IPS-15b (cell line): Measurements from ENCODE around the gene ARHGAP26.

Source experiments
- H3K27me3 ChIP-seq: one replicate; pipeline ENCODE4 v1.6.1; 2013; ENCODE audit warnings: low read length; ENCODE audit not compliant: control insufficient read depth, insufficient read depth
- H3K36me3 ChIP-seq: one replicate; pipeline ENCODE4 v1.6.1; 2013; ENCODE audit warnings: low read length; ENCODE audit not compliant: control insufficient read depth, insufficient read depth
- H3K4me1 ChIP-seq: one replicate; pipeline ENCODE4 v1.6.1; 2013; ENCODE audit warnings: mild to moderate bottlenecking, low read length; ENCODE audit not compliant: control insufficient read depth, insufficient read depth
- H3K4me3 ChIP-seq: one replicate; pipeline ENCODE4 v1.5.1; 2013; ENCODE audit warnings: low read depth, low read length
- H3K9ac ChIP-seq: one replicate; pipeline ENCODE4 v1.6.1; 2013; ENCODE audit warnings: low read depth, mild to moderate bottlenecking, low read length
- H3K9me3 ChIP-seq: one replicate; pipeline ENCODE4 v1.6.1; 2013; ENCODE audit warnings: mild to moderate bottlenecking, low read length; ENCODE audit not compliant: control insufficient read depth, insufficient read depth

Gene ARHGAP26

GRCh38 chr5:142796492-142797109 is 26.4 kb downstream of the ARHGAP26 start:
- peaks cover under 1% of the 10 kb centered on the region for H3K4me1 ChIP-seq
- H3K9ac ChIP-seq: no peak overlapping the region
- H3K36me3 ChIP-seq: no peaks in the 10 kb centered on the region
- no peaks in the 10 kb centered on the region for H3K27me3 ChIP-seq
- H3K4me3 ChIP-seq: no peak overlapping the region
- no peaks in the 10 kb centered on the region for H3K9me3 ChIP-seq

GRCh38 chr5:142797420-142797819 is 27.2 kb downstream of the ARHGAP26 start:
- no peaks in the 10 kb centered on the region for H3K9me3 ChIP-seq
- H3K27me3 ChIP-seq: no peaks in the 10 kb centered on the region
- H3K36me3 ChIP-seq: no peaks in the 10 kb centered on the region
- no peak overlapping the region for H3K4me3 ChIP-seq
- no peak overlapping the region for H3K9ac ChIP-seq
- peaks cover 3% of the 10 kb centered on the region for H3K4me1 ChIP-seq

GRCh38 chr5:142798099-142798770 is 28.1 kb downstream of the ARHGAP26 start:
- no peak overlapping the region for H3K9ac ChIP-seq
- no peak overlapping the region for H3K4me3 ChIP-seq
- H3K36me3 ChIP-seq: no peaks in the 10 kb centered on the region
- peaks cover 3% of the 10 kb centered on the region for H3K4me1 ChIP-seq
- no peaks in the 10 kb centered on the region for H3K27me3 ChIP-seq
- no peaks in the 10 kb centered on the region for H3K9me3 ChIP-seq

GRCh38 chr5:142800776-142801494 is 30.8 kb downstream of the ARHGAP26 start:
- Histone ChIP-seq H3K36me3 (no peaks in the 10 kb centered on the region), H3K27me3 (no peaks in the 10 kb centered on the region), H3K4me1 (peaks cover 3% of the 10 kb centered on the region), H3K9ac (no peak overlapping the region), H3K4me3 (no peak overlapping the region), H3K9me3 (no peaks in the 10 kb centered on the region)

- H3K36me3 ChIP-seq: no peaks in the 10 kb centered on the region
- H3K4me1 ChIP-seq: peaks cover 3% of the 10 kb centered on the region
- no peak overlapping the region for H3K4me3 ChIP-seq
- no peaks in the 10 kb centered on the region for H3K9me3 ChIP-seq
- H3K9ac ChIP-seq: no peak overlapping the region
- H3K27me3 ChIP-seq: no peaks in the 10 kb centered on the region
Measured at GRCh38 chr5:142801495-142801871, 31.3 kb downstream of the ARHGAP26 start.

GRCh38 chr5:142803428-142804125 is 33.4 kb downstream of the ARHGAP26 start:
- no peak overlapping the region for H3K9ac ChIP-seq
- H3K27me3 ChIP-seq: no peaks in the 10 kb centered on the region
- peaks cover 5% of the 10 kb centered on the region for H3K4me1 ChIP-seq
- no peaks in the 10 kb centered on the region for H3K36me3 ChIP-seq
- no peak overlapping the region for H3K4me3 ChIP-seq
- no peaks in the 10 kb centered on the region for H3K9me3 ChIP-seq

- peaks cover 5% of the 10 kb centered on the region for H3K4me1 ChIP-seq
- H3K4me3 ChIP-seq: no peak overlapping the region
- H3K9me3 ChIP-seq: no peaks in the 10 kb centered on the region
Measured at GRCh38 chr5:142805339-142805738, 35.2 kb downstream of the ARHGAP26 start.

GRCh38 chr5:142806841-142807267 is 36.7 kb downstream of the ARHGAP26 start:
- H3K27me3 ChIP-seq: no peaks in the 10 kb centered on the region
- no peak overlapping the region for H3K4me3 ChIP-seq
- no peak overlapping the region for H3K9ac ChIP-seq
- no peaks in the 10 kb centered on the region for H3K9me3 ChIP-seq
- H3K36me3 ChIP-seq: no peaks in the 10 kb centered on the region
- peaks cover 2% of the 10 kb centered on the region for H3K4me1 ChIP-seq

More at GRCh38 chr5:142805339-142805738, 35.2 kb downstream of the ARHGAP26 start:
- no peaks in the 10 kb centered on the region for H3K27me3 ChIP-seq
- no peaks in the 10 kb centered on the region for H3K36me3 ChIP-seq
- no peak overlapping the region for H3K9ac ChIP-seq

GRCh38 chr5:142807372-142807911 is 37.3 kb downstream of the ARHGAP26 start:
- no peak overlapping the region for H3K4me3 ChIP-seq
- peaks cover 2% of the 10 kb centered on the region for H3K4me1 ChIP-seq
- H3K9me3 ChIP-seq: no peaks in the 10 kb centered on the region
- no peak overlapping the region for H3K9ac ChIP-seq
- no peaks in the 10 kb centered on the region for H3K36me3 ChIP-seq
- no peaks in the 10 kb centered on the region for H3K27me3 ChIP-seq

- no peaks in the 10 kb centered on the region for H3K36me3 ChIP-seq
- no peak overlapping the region for H3K9ac ChIP-seq
- H3K9me3 ChIP-seq: no peaks in the 10 kb centered on the region
- H3K27me3 ChIP-seq: no peaks in the 10 kb centered on the region
- H3K4me3 ChIP-seq: no peak overlapping the region
- H3K4me1 ChIP-seq: peaks cover 2% of the 10 kb centered on the region
Measured at GRCh38 chr5:142808878-142809598, 38.9 kb downstream of the ARHGAP26 start.

GRCh38 chr5:142810081-142810480 is 39.9 kb downstream of the ARHGAP26 start:
- Histone ChIP-seq H3K9ac (no peak overlapping the region), H3K4me1 (peaks cover 2% of the 10 kb centered on the region), H3K27me3 (no peaks in the 10 kb centered on the region), H3K9me3 (no peaks in the 10 kb centered on the region), H3K36me3 (no peaks in the 10 kb centered on the region), H3K4me3 (no peak overlapping the region)
